ENCODE measurements around the gene SSRP1. TPM values are rescaled to one million over a fixed set of nuclear protein-coding genes. Genes with fewer than 3 reads are reported as not detected.

The SSRP1 gene
- polyA plus RNA-seq, 1 donor from 2014 or later, result 84.7 TPM

- H3K27ac ChIP-seq (ENCODE audit: low read length), result no peak overlapping the region
- H3K4me3 ChIP-seq (ENCODE audit: low read length), result no peak overlapping the region
- H3K4me2 ChIP-seq (ENCODE audit: low read length), result no peak overlapping the region
Measured at GRCh38 chr11:57294225-57295131, 41.2 kb downstream of the SSRP1 start.

GRCh38 chr11:57290288-57290687, 45.4 kb downstream of the SSRP1 start:
- Histone ChIP-seq H3K4me2 (ENCODE audit: low read length) (no peak overlapping the region), H3K79me2 (replicated peaks; ENCODE audit: insufficient read depth, low read length) (no peaks in the 10 kb centered on the region), H4K20me1 (ENCODE audit: insufficient read depth) (no peaks in the 10 kb centered on the region), H3K36me3 (ENCODE audit: insufficient read depth, low read length) (no peaks in the 10 kb centered on the region), H3K27me3 (ENCODE audit: insufficient read depth, low read depth, low read length) (no peaks in the 10 kb centered on the region), H3K4me3 (ENCODE audit: low read length) (no peak overlapping the region), H3K9me2 (ENCODE audit: insufficient read depth, low read length) (no peaks in the 10 kb centered on the region), H2AFZ (ENCODE audit: low read depth, low read length) (no peak overlapping the region), H3K27ac (ENCODE audit: low read length) (no peak overlapping the region), H3K9ac (ENCODE audit: low read length) (no peak overlapping the region), H3K9me3 (ENCODE audit: low read length) (no peaks in the 10 kb centered on the region), H3F3A (ENCODE audit: insufficient read depth, low read length, poor library complexity, severe bottlenecking) (no peaks in the 10 kb centered on the region)
- TF ChIP-seq POLR2AphosphoS5 (IDR thresholded peaks at IDR 0.05), result no peak
- no peak for TF ChIP-seq SMC3 (conservative IDR thresholded peaks at IDR 0.05; ENCODE audit: poor library complexity)
- TF ChIP-seq, protein P1, sequence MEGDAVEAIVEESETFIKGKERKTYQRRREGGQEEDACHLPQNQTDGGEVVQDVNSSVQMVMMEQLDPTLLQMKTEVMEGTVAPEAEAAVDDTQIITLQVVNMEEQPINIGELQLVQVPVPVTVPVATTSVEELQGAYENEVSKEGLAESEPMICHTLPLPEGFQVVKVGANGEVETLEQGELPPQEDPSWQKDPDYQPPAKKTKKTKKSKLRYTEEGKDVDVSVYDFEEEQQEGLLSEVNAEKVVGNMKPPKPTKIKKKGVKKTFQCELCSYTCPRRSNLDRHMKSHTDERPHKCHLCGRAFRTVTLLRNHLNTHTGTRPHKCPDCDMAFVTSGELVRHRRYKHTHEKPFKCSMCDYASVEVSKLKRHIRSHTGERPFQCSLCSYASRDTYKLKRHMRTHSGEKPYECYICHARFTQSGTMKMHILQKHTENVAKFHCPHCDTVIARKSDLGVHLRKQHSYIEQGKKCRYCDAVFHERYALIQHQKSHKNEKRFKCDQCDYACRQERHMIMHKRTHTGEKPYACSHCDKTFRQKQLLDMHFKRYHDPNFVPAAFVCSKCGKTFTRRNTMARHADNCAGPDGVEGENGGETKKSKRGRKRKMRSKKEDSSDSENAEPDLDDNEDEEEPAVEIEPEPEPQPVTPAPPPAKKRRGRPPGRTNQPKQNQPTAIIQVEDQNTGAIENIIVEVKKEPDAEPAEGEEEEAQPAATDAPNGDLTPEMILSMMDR (IDR thresholded peaks at IDR 0.05; ENCODE audit: poor library complexity, severe bottlenecking), result no peak
- TF ChIP-seq MXI1 (conservative IDR thresholded peaks at IDR 0.05; ENCODE audit: poor library complexity, severe bottlenecking), result no peak
- no peak for TF ChIP-seq REST (IDR thresholded peaks at IDR 0.05; ENCODE audit: borderline replicate concordance)
- no peak for TF ChIP-seq EZH2 (IDR thresholded peaks at IDR 0.05; ENCODE audit: borderline replicate concordance, insufficient read depth, low read length, poor library complexity, severe bottlenecking)

More at GRCh38 chr11:57294225-57295131, 41.2 kb downstream of the SSRP1 start:
- Histone ChIP-seq H3K9me3 (ENCODE audit: low read length) (no peaks in the 10 kb centered on the region), H2AFZ (ENCODE audit: low read depth, low read length) (no peak overlapping the region), H3K36me3 (ENCODE audit: insufficient read depth, low read length) (peaks cover 6% of the 10 kb centered on the region), H3K9ac (ENCODE audit: low read length) (no peak overlapping the region), H3F3A (ENCODE audit: insufficient read depth, low read length, poor library complexity, severe bottlenecking) (no peaks in the 10 kb centered on the region), H4K20me1 (ENCODE audit: insufficient read depth) (no peaks in the 10 kb centered on the region), H3K9me2 (ENCODE audit: insufficient read depth, low read length) (no peaks in the 10 kb centered on the region), H3K27me3 (ENCODE audit: insufficient read depth, low read depth, low read length) (no peaks in the 10 kb centered on the region), H3K79me2 (replicated peaks; ENCODE audit: insufficient read depth, low read length) (no peaks in the 10 kb centered on the region)
- TF ChIP-seq EP300 (conservative IDR thresholded peaks at IDR 0.05; ENCODE audit: poor library complexity, severe bottlenecking) (no peak), EZH2 (IDR thresholded peaks at IDR 0.05; ENCODE audit: borderline replicate concordance, insufficient read depth, low read length, poor library complexity, severe bottlenecking) (no peak), TAF1 (IDR thresholded peaks at IDR 0.05; ENCODE audit: low read depth) (no peak), REST (IDR thresholded peaks at IDR 0.05; ENCODE audit: borderline replicate concordance) (no peak), MXI1 (conservative IDR thresholded peaks at IDR 0.05; ENCODE audit: poor library complexity, severe bottlenecking) (no peak), POLR2AphosphoS5 (IDR thresholded peaks at IDR 0.05) (no peak), SMC3 (conservative IDR thresholded peaks at IDR 0.05; ENCODE audit: poor library complexity) (no peak), RAD21 (conservative IDR thresholded peaks at IDR 0.05) (no peak)
- TF ChIP-seq, protein P1 (IDR thresholded peaks at IDR 0.05; ENCODE audit: poor library complexity, severe bottlenecking), result no peak

Data from neural cell (in vitro differentiated cells).